NCI-H2196 (cell line): ENCODE results near the gene ELL.
"Not testable (repeated sequence)": the region's sequence is repeated elsewhere in the genome, so short reads cannot be mapped to it uniquely, and the experiment has no call there.

Experiments
- DNase-seq: peaks from one replicate; lab custom pipeline; 2025; ENCODE audit not compliant: unreplicated experiment; lab: John Stamatoyannopoulos, UW

Gene ELL

GRCh38 chr19:18521692-18522123, at the start of gene ELL:
Gene ELL (minus strand): TSS chr19:18522070. CDS start chr19:18522055, 15 bp downstream.
- DNase-seq = no peak

GRCh38 chr19:18568367-18568766, 46.5 kb upstream of the ELL start:
- no peak for DNase-seq

GRCh38 chr19:18566953-18567352, 45.1 kb upstream of the ELL start:
- DNase-seq = no peak

GRCh38 chr19:18562086-18562485, 40.2 kb upstream of the ELL start:
- no peak for DNase-seq

GRCh38 chr19:18559685-18560084, 37.8 kb upstream of the ELL start:
- DNase-seq = no peak

GRCh38 chr19:18558604-18559003, 36.7 kb upstream of the ELL start:
- no peak for DNase-seq

GRCh38 chr19:18558202-18558555, 36.3 kb upstream of the ELL start:
- DNase-seq = no peak

GRCh38 chr19:18557411-18558201, 35.7 kb upstream of the ELL start, which contains the start of gene KXD1:
Gene KXD1 (plus strand): TSS chr19:18557870. CDS start chr19:18562057, 4,187 bp downstream.
- DNase-seq = peak; percentile 95

GRCh38 chr19:18551631-18552030, 29.8 kb upstream of the ELL start:
- no peak for DNase-seq

- peak; percentile 68 for DNase-seq
Measured at GRCh38 chr19:18543814-18544475, 22.1 kb upstream of the ELL start.

GRCh38 chr19:18542941-18543813, 21.3 kb upstream of the ELL start, which contains the start of gene FKBP8:
Gene FKBP8 (minus strand): TSS chr19:18543573. CDS start chr19:18541970, 1,603 bp downstream.
- DNase-seq = peak; percentile 92

GRCh38 chr19:18541992-18542940, 20.4 kb upstream of the ELL start:
- DNase-seq = no peak

GRCh38 chr19:18541258-18541991, 19.6 kb upstream of the ELL start:
- no peak for DNase-seq

GRCh38 chr19:18540200-18540599, 18.3 kb upstream of the ELL start:
- not testable (repeated sequence) for DNase-seq

GRCh38 chr19:18539372-18539771, 17.5 kb upstream of the ELL start:
- DNase-seq = no peak

GRCh38 chr19:18538115-18538514, 16.2 kb upstream of the ELL start:
- DNase-seq = no peak

- no peak for DNase-seq
Measured at GRCh38 chr19:18537431-18537830, 15.6 kb upstream of the ELL start.

GRCh38 chr19:18536475-18536874, 14.6 kb upstream of the ELL start:
- DNase-seq = no peak

- no peak for DNase-seq
Measured at GRCh38 chr19:18533058-18533457, 11.2 kb upstream of the ELL start.
